Activated CD4-positive, alpha-beta T cell treated with anti-CD3 and anti-CD28 coated beads, Interleukin-2, amount 50 U/mL, for 1 hour (primary cell): ENCODE results near the gene THSD7A.

Source experiments
- DNase-seq: peaks from one replicate; pipeline ENCODE4 v3.0.0-alpha.2; 2020

The THSD7A gene

GRCh38 chr7:11374629-11375028 lies 457.4 kb downstream of the THSD7A start:
- DNase-seq = no peak

GRCh38 chr7:11373546-11374142 lies 458.4 kb downstream of the THSD7A start:
- DNase-seq = no peak

- DNase-seq = no peak
Observed at GRCh38 chr7:11369696-11370095, 462.3 kb downstream of the THSD7A start.

GRCh38 chr7:11366118-11366517 lies 465.9 kb downstream of the THSD7A start:
- DNase-seq = no peak

- DNase-seq = no peak
Observed at GRCh38 chr7:11358637-11359036, 473.4 kb downstream of the THSD7A start.

GRCh38 chr7:11355399-11356005 lies 476.5 kb downstream of the THSD7A start:
- no peak for DNase-seq

GRCh38 chr7:11346302-11346701 lies 485.7 kb downstream of the THSD7A start:
- no peak for DNase-seq

- DNase-seq = no peak
Observed at GRCh38 chr7:11345621-11346020, 486.4 kb downstream of the THSD7A start.

GRCh38 chr7:11343818-11344413 lies 488.1 kb downstream of the THSD7A start:
- DNase-seq = no peak

GRCh38 chr7:11343136-11343535 lies 488.9 kb downstream of the THSD7A start:
- no peak for DNase-seq

- DNase-seq = no peak
Observed at GRCh38 chr7:11341285-11341944, 490.6 kb downstream of the THSD7A start.

GRCh38 chr7:11336432-11336831 lies 495.6 kb downstream of the THSD7A start:
- no peak for DNase-seq

GRCh38 chr7:11335947-11336346 lies 496.1 kb downstream of the THSD7A start:
- DNase-seq = no peak

GRCh38 chr7:11332865-11333228 lies 499.2 kb downstream of the THSD7A start:
- no peak for DNase-seq

- no peak for DNase-seq
Observed at GRCh38 chr7:11332186-11332864, 499.7 kb downstream of the THSD7A start.

GRCh38 chr7:11331128-11332102 lies 500.6 kb downstream of the THSD7A start:
- no peak for DNase-seq

GRCh38 chr7:11330717-11331116 lies 501.3 kb downstream of the THSD7A start:
- no peak for DNase-seq

GRCh38 chr7:11330208-11330607 lies 501.8 kb downstream of the THSD7A start:
- DNase-seq = no peak

- no peak for DNase-seq
Observed at GRCh38 chr7:11329626-11330025, 502.4 kb downstream of the THSD7A start.

GRCh38 chr7:11328309-11328708 lies 503.7 kb downstream of the THSD7A start:
- no peak for DNase-seq

- no peak for DNase-seq
Observed at GRCh38 chr7:11327633-11328032, 504.4 kb downstream of the THSD7A start.
